GM21515 (cell line): ENCODE data around the gene SRSF6.
A peak's percentile ranks its signal among the peaks of the same experiment; 100 is the strongest.
"Not testable (repeated sequence)": the region's sequence is repeated elsewhere in the genome, so short reads cannot be mapped to it uniquely, and the experiment has no call there.

Experiments used
- ATAC-seq: cut with Tn5 transposase; IDR thresholded peaks from one replicate; pipeline ENCODE4 v1.9.1; 2021; ENCODE audit not compliant: unreplicated experiment

Gene SRSF6

DNA sequence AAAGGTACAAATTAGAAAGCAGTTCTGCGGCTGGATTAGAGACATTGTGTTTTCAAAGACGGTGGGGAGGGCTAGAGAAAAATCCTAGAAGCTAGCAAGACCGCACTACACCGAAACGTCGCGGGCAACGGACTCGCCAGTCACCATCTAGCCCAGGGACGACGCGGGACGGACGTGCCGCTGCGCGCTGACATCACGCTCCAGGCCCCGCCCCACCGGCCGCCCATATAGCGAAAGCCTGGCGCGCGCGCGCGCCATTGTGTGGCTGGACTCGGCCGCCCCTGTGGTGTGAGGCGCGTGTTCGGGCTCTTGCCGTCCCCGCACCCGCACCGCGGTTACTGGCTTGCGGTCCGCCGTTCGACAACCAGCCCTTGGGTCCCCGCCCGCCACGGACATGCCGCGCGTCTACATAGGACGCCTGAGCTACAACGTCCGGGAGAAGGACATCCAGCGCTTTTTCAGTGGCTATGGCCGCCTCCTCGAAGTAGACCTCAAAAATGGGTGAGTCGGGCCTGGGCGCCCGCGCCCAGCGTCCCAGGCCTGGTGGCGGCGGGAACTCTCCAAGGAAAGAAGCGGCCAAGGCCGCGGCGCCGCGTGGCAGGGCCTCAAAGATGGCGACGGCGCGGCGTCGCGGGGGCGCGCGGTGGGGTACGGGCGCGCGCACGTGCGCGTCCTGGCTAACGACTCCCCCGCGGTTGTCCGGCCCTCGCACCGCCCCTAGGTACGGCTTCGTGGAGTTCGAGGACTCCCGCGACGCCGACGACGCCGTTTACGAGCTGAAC lies at the start of gene SRSF6:
TSS of gene SRSF6 (plus strand) at position 257 of the 782 bp plus-strand sequence. CDS start at position 395, 138 bp downstream.
- peak; percentile 85 for ATAC-seq

DNA sequence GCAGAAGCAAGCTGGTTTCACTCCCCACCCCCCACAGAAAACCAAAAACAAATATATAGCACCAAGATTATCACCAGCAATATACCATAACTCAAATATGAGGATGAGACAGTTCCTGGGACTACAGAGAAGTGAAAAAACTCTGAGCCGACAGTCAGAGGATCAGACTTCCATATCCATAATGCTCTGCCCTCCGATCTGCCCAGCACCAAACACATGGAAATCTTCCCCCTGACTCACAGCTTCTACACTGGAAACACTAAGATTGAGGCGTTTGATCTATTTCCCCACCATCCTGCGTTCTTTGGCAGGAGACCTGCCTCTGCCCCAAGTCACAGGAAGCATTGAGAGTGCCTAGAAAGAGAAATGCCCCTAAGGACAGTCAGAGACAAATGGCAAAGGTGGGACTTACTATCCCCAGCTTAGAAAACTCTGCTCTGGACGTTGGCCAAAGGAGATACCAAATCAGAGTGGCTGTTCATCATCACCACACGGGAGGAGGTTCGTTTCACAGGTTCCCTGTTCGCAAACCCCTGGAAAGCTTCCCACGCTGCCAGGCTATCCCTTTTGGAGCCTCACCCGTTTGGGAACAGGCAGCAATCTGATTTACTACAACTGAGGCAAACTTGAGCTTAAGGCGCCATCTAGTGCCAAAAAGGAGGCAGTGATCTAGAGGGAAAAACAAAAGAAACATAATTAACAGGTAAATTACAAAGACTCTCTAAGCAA lies 48.7 kb upstream of the SRSF6 start:
- ATAC-seq, result no peak

DNA sequence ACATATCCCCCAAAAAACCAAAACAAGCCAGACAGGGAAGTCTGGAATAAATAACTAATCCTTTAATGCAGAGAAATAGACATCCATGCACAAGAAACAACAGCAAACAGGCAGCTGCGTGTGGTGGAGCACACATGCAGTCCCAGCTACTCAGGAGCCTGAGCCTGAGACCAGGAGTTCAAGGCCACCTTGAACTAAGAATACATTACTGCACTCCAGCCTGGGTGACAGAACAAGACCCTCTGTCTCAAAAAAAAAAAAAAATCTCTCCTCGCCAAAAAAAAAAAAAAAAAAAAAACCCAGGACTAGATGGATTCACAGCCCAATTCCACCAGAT lies 48.2 kb upstream of the SRSF6 start:
- ATAC-seq, result no peak

DNA sequence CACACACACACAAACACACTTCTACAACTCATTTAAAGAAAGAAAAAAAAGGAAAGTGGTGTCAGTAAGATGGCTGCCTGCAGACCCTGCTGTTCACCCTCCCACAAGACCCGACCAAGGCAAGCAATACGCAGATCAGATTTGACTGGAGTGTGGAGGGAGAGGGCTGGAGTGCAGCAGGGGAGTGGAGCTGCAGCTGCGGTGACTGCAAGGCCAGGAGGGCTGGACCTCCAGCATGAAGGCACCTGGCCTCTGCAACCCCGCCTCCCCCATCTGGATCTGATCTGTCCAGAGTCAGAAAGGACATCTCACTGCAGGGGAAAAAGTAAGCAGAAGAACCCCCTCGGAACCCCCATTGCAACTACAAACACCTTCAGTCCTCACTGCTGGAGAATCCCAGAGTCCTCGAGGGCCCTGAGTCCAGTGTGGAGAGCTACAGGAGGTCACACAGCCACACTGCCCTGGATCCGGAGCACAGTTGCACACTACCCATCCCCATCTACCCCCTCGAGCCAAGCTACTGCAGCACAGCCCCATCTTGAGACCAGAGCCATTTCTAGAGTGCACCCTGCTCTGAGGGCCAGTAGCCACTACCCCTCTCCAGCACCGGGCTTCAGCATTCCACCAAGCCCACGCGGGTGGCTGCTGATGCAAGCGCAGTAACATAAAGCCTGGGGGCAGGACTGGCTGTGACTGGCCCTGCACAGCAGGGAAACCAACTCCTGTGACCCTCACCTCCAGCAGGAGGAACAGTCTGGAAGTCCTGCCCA lies 41.9 kb upstream of the SRSF6 start:
- ATAC-seq, result no peak

DNA sequence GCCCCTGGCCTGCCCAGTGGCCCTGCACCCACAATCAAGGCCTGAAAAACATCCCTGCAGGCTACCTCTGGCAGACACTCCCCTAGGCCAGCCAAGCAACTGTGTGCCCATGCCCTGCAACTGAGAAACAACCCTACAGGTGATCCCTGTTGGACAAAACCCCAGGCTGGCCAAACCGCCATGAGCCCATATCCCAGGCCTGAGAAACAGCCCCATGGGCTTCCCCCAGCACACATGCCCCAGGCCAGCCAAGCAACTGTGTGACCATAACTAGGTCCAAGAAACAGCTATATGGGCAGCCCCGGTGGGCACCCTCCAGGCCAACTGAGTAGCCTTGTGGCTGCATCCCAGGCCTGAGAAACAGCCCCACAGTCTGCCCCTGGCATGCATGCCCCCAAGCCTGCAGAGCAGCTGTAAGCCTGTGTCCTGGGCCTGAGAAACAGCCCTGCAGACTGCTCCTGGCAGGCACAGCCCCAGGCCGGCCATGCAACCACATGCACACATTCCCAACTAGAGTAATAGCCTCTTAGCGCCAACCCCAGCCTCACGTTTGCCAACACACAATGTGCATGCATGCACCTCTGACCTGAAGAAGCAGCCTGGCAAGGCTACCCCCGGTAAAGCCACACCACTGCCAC lies 41.0 kb upstream of the SRSF6 start:
- ATAC-seq, result no peak

DNA sequence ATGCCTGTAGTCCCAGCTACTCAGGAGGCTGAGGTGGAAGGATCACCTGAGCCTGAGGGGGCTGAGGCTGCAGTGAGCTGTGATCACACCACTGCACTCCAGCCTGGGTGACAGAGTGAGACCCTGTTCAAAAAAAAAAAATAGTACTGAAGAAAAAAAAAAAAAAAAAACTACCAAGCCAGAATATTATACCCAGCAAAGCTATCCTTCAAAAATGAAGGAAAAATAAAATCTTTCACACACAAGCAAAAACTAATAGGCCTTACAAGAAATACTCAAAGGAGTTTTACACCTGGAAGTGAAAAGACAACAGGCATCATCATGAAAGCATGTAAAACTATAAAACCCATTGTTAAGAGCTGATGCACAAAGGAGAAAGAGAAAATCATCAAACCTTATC lies 37.5 kb upstream of the SRSF6 start:
- ATAC-seq, result no peak

DNA sequence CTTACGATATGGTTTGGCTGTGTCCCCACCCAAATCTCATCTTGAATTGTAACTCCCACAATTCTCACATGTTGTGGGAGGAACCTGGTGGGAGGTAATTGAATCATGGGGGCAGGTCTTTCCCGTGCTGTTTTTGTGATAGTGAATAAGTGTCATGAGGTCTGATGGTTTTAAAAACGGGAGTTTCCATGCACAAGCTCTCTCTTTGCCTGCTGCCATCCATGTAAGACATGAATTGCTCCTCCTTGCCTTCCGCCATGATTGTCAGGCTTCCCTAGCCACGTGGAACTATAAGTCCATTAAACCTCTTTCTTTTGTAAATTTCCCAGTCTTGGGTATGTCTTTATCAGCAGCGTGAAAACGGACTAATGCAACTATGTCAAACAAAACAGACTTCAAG lies 36.8 kb upstream of the SRSF6 start:
- ATAC-seq, result not testable (repeated sequence)

DNA sequence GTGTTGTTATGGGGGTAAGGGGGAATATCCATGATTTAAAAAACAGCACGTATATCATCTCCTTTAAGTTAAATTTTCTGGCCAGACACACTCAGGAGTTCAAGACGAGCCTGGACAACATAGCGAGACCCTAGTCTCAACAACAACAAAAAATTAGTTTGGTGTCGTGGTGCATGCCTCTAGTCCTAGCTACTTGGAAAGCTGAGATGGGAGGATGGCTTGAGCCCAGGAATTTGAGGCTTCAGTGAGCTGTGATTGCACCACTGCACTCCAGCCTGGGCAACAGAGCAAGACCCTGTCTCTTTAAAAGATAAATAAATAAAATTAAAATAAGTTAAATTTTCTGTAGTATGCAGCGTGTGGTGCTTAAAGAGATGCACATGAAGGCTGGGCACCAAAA lies 31.5 kb upstream of the SRSF6 start:
- ATAC-seq, result no peak

DNA sequence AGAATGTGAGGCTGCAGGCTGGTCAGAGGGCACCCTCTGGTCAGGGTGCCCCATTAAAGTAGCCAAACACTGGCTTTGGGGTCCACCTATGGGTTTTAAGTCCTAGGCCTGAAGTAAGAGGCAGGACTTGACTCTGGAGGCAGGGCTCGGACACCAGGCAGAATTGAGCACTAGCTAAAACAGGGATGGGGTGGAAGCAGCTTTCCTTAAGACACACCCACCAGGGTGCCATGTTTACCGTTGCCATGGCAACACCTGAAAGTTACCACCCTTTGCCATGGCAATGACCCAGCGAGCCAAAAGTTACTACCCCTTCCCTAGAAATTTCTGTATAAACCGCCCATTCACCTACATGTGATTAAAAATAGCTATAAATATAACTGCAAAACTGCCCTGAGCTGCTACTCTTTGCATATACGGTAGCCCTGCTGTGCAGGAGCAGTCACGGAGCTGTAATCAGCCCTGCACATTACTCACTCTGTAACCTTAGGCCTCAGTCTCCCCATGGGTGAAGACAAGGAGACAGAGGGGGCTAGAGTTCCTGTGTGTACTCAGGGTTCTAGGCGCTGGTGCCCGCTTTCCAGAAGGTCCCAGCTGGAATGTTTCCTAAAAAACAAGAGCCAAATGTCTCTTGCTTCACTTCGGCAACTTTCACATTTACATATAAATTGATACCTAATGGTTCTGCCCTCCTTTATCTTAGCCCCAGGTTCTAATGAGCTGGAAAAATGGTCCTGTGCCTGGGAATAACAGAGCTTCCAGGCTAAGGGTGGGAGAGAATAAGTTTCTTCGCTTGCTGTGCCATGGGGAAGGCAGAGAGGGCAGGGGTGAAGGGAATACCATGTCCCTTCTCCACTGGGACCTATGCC lies 27.2 kb upstream of the SRSF6 start:
- no peak for ATAC-seq

DNA sequence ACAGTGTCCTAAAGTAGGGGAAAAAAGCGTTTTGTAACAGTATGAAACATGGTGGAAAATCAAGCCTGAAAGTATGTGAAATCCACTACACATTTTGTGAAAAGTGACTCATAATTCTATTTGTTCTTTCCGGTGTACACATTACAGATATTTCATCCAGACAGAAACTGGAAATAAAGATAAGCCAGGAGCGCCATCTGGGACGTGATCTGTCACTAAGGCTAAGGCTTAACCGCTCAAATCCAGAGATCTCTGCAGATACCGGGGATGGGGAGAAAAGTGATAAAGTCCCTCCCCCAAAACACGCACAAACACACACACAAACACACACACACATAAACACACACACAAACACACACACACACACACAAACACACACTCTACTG lies 26.6 kb upstream of the SRSF6 start:
- ATAC-seq, result no peak

DNA sequence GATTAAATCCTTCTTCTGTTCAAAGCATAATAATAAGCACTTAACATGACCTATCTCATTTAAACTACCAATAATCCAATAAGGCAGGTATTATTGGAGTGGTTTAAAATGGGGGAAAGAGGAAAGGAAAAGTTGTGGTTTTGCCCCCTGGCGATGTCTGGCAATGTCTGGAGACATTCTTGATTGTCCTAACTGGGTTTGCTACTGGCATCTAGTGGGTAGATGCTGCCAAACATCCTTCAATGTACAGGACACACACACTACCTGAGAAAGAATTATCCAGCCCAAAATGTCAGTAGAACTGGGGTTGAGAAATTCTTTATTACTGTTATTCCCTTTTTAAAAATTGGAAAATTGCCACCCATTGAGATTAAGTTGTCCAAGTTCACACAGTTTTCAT lies 25.2 kb upstream of the SRSF6 start:
- no peak for ATAC-seq

DNA sequence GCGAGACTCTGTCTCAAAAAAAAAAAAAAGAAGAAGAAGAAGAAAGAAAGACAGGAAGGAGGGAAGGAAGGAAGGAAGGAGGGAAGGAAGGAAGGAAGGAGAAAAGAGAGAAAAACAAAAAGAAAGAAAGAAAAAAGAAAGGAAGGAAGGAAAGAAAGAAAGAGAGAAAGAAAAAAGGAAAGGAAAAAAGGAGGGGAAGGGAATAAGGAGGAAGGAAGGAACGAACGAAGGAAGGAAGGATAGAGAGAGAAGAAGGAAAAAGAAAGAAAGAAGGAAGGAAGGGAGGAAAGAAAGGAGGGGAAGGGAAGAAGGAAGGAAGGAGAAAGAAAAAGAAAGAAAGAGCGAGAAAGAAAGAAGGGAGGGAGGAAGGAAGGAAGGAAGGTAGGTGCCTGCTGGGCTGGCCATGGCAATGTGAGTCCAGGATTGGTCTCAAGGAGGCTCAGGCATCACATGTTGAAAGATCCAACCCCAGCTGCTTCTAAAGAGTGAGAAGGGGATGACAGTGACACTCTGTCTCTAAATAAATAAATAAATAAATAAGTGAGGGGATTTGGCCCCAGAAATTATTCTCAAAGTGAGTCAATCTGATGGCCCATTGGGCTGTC lies 24.3 kb upstream of the SRSF6 start:
- ATAC-seq, result no peak

DNA sequence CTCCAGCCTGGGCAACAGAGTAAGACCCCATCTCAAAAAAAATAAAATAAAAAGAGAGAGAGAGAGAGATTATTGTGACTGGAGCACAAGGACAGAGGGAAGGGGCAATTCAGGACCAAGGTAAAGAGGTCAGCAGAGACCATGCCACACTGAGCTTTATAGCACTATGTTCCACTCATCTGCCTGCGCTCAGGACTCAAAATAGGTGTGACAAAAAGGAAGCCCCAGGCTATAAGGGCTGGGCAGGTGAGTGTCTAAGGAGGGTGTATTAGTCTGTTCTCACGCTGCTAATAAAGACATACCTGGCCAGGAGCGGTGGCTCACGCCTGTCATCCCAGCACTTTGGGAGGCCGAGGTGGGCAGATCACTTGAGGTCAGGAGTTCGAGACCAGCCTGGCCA lies 23.1 kb upstream of the SRSF6 start:
- no peak for ATAC-seq

DNA sequence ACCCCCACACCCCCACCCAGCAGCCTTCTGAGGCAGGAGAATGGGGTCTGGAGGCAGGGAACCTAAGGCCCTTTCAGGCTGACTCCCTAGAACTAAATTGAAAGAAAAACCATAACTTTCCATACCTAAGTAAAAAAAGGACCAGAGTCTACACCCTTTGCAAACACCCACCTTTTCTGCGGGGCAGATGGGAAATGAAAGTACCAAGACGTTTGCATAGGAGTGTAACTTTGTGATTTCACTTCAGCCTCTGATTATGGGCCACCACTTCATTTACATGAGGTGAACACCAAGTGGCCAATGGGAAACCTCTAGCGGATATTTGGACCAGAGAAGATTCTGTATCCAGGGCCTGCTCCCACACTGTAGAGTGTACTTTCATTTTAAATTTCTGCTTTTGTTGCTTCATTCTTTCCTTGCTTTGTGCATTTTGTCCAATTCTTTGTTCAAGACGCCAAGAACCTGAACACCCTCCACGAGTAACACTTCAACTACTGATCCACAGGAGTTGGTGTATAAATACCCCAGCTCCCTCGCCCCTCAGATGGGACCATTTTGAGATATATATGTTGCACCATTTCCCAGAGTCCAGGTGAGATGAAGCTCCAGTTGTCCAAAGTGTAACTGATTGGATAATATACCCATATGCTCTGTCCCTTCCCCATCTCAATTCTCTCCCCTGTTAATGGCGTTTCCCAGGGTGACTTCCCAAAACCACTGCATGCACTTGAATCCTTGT lies 18.9 kb upstream of the SRSF6 start:
- ATAC-seq, result peak; percentile 93

DNA sequence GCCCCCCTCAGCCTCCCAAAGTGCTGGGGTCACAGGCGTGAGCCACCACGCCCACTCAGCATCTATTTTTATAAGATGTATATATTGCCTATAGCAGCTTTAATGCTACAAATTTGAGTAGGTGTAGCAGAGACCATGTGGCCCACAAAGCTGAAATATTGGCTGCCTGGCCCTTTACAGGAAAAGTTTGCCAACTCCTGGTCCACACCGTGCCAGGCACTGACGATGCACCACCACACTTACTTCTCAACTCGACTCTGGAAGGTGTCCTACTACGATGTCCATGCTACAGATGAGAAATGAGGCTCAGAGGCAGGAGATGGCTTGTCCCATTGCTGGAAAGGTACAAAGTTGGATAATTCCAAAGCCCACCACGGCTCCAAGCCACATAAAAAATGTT lies 17.2 kb upstream of the SRSF6 start:
- ATAC-seq, result no peak

DNA sequence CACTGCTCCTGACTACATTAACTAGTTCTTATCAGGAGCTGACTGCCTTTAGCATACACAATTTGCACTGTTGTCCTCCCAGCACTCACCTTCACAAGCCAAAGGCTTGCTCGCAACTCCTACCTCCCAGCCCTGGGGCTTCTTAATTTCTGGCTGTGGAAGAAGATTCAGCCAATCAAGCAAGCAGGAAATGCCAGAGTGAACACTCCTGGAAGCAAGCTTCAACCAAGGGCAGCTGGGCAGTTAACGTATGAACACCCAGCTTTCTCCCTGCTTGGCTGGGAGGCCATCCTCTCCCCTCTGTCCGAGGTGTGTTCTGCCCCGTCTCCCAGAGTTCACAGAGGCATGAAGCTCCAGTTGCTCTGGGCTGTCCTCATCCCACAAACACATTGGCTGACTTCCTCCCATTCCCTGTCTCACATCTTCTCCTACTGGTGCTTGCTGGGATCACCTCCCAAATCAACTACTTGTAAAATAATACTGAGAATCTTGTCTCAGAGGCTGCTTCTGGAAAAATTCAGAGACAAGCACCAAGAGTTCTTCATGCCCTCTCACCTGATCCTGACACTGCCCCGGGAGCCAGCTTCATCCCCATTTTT lies 15.3 kb upstream of the SRSF6 start:
- no peak for ATAC-seq

DNA sequence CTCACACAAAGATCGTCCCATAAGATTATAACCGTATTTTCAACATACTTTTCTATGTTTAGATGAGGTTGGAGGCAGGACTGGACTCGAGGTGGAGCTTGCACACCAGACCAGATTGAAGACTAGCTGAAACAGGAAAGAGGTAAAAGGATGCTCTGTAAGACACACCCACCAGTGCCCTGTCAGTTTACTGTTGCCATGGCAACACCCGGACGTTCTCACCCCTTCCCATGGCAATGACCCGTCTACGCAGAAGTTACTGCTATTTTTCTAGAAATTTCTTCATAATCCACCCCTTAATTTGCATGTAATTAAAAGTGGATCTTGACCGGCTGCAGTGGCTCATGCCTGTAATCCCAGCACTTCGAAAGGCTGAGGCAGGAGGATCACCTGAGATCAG lies 13.6 kb upstream of the SRSF6 start:
- no peak for ATAC-seq

DNA sequence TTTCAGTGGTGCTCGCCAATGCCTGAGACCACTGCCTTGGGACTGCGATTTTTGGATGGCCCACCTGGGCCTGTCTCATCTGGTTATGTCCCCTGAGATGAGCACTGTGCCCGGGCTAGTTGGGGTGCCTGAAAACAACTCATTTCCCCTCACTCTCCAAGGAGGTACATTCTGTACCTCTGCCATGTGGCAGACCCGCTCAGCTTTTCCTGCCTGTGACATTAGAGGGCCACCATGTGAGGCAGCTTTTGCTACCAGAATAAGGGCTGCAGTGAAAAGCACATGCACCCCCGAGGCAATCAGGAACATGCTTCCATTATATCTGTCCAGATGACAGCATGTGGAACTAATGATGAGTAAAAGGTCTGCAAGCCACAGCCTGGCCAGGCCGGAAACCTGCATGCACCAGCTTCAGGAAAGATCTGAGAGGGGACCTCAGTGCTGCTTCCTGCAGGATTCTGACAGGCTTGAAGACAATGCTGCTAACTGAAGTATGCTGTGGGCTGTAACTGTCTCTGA lies 11.3 kb upstream of the SRSF6 start:
- ATAC-seq, result no peak

DNA sequence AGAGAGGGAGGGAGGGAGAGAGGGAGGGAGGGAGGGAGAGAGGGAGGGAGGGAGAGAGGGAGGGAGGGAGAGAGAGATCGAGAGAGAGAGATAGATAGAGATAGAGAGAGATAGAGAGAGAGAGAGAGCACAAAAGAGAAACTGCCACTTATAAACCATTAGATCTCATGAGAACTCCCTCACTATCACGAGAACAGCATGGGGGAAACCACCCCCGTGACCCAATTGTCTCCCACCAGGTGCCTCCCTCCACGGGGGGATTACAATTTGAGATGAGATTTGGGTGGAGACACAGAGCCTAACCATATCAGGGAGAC lies 9.3 kb upstream of the SRSF6 start:
- not testable (repeated sequence) for ATAC-seq
